ENCODE results near the gene SIK2. TPM values are rescaled to one million over a fixed set of nuclear protein-coding genes. Genes with fewer than 3 reads are reported as not detected.

SIK2 gene
- total RNA-seq, 2 donors from 2014 or later = 16.2 to 21.3 TPM

DNA sequence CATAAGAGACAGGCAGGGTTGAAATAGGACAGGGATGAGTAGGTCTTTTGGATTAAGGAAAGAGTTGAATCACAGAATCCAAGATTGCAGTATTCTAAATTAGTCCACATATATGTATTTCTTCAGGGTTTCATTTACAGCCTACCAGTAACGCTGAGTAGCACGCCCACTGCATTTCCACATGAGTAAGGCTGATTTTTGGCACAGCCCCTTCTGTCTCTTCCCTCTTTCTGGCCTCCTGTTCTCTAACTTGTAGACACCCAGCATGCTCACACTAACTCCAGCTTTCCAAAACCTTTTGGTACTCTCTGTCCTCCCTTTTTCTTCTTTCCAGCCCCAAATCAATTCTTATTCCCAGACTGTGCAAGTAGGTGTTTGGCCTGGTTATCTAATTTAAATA is 3.7 kb upstream of the SIK2 start:
- no peak overlapping the region for H3K9ac ChIP-seq (ENCODE audit: low read depth in 2 of 2, low read length in 2 of 2)
- no peaks in the 10 kb centered on the region for H3K27me3 ChIP-seq
- TF ChIP-seq, protein P1, sequence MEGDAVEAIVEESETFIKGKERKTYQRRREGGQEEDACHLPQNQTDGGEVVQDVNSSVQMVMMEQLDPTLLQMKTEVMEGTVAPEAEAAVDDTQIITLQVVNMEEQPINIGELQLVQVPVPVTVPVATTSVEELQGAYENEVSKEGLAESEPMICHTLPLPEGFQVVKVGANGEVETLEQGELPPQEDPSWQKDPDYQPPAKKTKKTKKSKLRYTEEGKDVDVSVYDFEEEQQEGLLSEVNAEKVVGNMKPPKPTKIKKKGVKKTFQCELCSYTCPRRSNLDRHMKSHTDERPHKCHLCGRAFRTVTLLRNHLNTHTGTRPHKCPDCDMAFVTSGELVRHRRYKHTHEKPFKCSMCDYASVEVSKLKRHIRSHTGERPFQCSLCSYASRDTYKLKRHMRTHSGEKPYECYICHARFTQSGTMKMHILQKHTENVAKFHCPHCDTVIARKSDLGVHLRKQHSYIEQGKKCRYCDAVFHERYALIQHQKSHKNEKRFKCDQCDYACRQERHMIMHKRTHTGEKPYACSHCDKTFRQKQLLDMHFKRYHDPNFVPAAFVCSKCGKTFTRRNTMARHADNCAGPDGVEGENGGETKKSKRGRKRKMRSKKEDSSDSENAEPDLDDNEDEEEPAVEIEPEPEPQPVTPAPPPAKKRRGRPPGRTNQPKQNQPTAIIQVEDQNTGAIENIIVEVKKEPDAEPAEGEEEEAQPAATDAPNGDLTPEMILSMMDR (IDR thresholded peaks at IDR 0.05) = no peak
- H3K9me3 ChIP-seq = no peaks in the 10 kb centered on the region
- H3K4me3 ChIP-seq = no peak overlapping the region
- intact Hi-C loops (cut with DNase I) = loop anchor here (5.0 kb wide), 1 partner anchor 249 kb away; no protein-coding TSS in a partner anchor
- no peak for DNase-seq
- no peak overlapping the region for H3K27ac ChIP-seq
- no peaks in the 10 kb centered on the region for H3K4me1 ChIP-seq
- H3K36me3 ChIP-seq = no peaks in the 10 kb centered on the region

DNA sequence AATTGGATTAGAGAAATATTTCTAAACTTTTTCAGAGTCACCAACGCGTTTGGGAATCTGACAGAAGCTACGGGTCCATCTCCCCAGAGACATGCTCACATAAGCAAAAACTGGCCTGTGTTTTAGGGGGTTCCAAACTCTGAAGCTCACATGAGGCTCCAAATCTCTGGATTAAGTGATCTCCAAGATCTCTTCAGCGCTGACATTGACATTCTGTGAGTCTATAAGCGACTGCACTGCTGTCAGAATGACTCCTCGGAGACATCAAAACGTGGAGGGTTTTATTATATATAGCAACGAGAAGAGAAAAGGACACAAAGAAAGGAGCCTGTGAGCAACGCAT is 642 bp upstream of the SIK2 start:
- H3K27ac ChIP-seq = peak overlapping the region; percentile 97
- H3K27me3 ChIP-seq = no peaks in the 10 kb centered on the region
- H3K4me1 ChIP-seq = no peaks in the 10 kb centered on the region
- DNase-seq = no peak
- peak overlapping the region; percentile 93 for H3K4me3 ChIP-seq
- peak overlapping the region; percentile 32 to 63 for H3K9ac ChIP-seq (ENCODE audit: low read depth in 2 of 2, low read length in 2 of 2)
- no peaks in the 10 kb centered on the region for H3K36me3 ChIP-seq
- H3K9me3 ChIP-seq = no peaks in the 10 kb centered on the region
- intact Hi-C loops (cut with DNase I) = loop anchor here (10.0 kb wide), 1 partner anchor 113 kb away; no protein-coding TSS in a partner anchor
- TF ChIP-seq, protein P1 (IDR thresholded peaks at IDR 0.05) = no peak

DNA sequence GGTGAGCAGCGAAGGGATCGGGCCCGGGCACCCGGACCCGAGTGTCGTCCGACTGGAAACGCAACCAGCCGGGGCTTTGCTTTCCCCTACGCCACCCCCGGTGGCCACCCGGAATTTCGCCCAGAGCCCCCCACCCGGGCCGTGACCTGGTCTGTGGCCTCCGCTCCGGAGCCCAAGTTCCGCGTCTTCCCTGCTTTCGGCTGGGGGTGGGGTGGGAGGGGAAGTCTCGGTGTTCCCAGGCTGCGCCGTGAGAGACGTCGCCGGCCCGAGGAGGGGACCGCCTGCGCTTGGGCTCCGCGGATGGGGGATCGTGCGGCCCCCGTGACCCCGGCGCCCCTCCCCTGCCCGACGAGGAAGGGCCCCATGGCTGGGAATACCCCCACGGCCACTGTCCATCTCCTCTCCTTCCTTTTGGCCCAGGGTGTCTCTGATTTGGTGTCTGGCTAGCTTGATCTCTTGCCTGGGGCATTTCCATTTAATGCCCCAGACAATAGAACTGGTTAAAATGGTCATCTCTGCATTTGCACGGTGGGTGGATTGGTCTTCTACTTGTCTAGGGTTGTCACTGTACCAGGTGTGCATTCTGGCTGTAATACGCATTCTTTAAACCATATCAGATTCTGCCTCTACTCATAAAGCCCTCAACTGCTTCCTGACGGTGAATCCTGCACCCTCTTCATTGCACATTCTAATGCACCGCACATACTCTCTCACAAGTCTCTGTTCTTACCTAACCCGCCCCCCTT is 789 bp downstream of the SIK2 start:
- intact Hi-C loops (cut with DNase I) = loop anchor here (1.0 to 10.0 kb wide), 2 partner anchors 112 to 174 kb away; no protein-coding TSS in a partner anchor

DNA sequence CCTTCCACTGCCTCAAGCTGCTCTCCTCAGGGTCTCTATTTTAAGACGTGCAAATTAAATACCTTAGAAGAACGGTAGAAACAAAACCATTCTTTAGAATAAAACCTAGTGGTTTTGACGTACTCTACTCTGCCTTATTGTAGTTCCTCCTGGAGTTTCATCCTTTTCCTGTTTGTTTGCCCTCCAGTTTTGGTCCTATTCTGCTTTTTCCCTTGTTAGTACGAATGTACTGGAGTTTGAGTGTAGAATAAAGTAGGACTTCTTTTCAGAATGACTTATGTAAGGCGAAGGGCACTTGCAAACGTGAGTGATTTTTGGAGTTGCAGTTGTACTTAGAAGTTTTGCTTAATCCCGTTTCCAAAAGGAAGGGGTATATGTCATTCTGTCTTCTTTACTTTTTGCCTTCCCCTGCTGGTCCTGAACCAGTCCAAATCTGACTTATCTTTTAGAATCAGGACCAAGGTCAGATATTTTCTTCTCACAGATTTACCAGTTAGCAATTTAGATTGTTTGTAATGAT is 1.4 kb downstream of the SIK2 start:
- TF ChIP-seq, protein P1 (IDR thresholded peaks at IDR 0.05) = no peak
- H3K9me3 ChIP-seq = no peaks in the 10 kb centered on the region
- peak overlapping the region in 1 of 2 donors; percentile 95 for H3K9ac ChIP-seq (ENCODE audit: low read depth in 2 of 2, low read length in 2 of 2)
- H3K27ac ChIP-seq = peak overlapping the region; percentile 97
- H3K27me3 ChIP-seq = no peaks in the 10 kb centered on the region
- DNase-seq = no peak
- peak overlapping the region; percentile 93 for H3K4me3 ChIP-seq
- no peaks in the 10 kb centered on the region for H3K36me3 ChIP-seq
- no peaks in the 10 kb centered on the region for H3K4me1 ChIP-seq
- intact Hi-C loops (cut with DNase I) = loop anchor here (10.0 kb wide), 1 partner anchor 111 kb away; no protein-coding TSS in a partner anchor

More for the DNA sequence above, 789 bp downstream of the SIK2 start:
- Histone ChIP-seq H3K36me3 (no peaks in the 10 kb centered on the region), H3K27me3 (no peaks in the 10 kb centered on the region), H3K9me3 (no peaks in the 10 kb centered on the region), H3K9ac (ENCODE audit: low read depth in 2 of 2, low read length in 2 of 2) (peak overlapping the region; percentile 95), H3K4me3 (peak overlapping the region; percentile 93), H3K27ac (peak overlapping the region; percentile 97), H3K4me1 (no peaks in the 10 kb centered on the region)
- TF ChIP-seq, protein P1 (IDR thresholded peaks at IDR 0.05) = no peak
- peak; percentile 42 for DNase-seq

DNA sequence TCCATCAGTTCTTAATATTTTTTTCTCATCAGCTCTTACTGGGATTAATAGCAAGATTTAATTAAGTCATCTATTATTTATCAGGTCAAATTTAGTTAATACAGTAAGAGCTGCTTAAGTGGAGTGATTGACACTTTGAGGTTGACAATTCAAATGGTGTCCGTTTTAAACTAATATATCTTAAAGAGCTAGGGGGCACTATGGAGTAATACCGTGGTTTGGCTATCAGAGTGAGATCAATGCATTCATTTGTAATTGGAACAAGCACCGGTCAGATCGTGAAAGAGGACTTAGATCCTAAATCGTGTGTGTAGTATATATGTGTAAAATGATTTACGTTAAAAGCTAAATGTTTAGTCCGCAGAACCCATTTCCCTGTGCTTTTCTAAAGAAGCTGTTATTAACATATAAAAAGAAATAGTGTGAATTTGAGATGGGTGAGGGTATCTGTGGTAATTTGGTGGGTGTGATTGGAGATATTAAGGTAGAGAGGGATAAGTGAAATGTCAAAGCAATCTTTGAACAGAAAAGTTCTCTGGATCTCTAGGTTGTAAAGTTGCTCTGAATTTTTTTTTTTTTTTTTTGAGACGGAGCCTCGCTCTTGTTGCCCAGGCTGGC is 2.3 kb downstream of the SIK2 start:
- H3K36me3 ChIP-seq = no peaks in the 10 kb centered on the region
- TF ChIP-seq, protein P1 (IDR thresholded peaks at IDR 0.05) = peak; percentile 56
- no peaks in the 10 kb centered on the region for H3K4me1 ChIP-seq
- no peak overlapping the region for H3K4me3 ChIP-seq
- DNase-seq = no peak
- no peaks in the 10 kb centered on the region for H3K27me3 ChIP-seq
- H3K9ac ChIP-seq (ENCODE audit: low read depth in 2 of 2, low read length in 2 of 2) = no peak overlapping the region
- no peaks in the 10 kb centered on the region for H3K9me3 ChIP-seq
- H3K27ac ChIP-seq = no peak overlapping the region
- intact Hi-C loops (cut with DNase I) = loop anchor here (10.0 kb wide), 1 partner anchor 110 kb away; no protein-coding TSS in a partner anchor

Data from colonic mucosa (tissue), 4 donors.